HCEC 1CT (cell line): Measurements from ENCODE around the gene CAMTA1.
"Not testable (repeated sequence)": the region's sequence is repeated elsewhere in the genome, so short reads cannot be mapped to it uniquely, and the experiment has no call there.

Experiments used
- DNase-seq: peaks from one replicate; pipeline ENCODE4 v3.0.0-alpha.2; 2017

Gene CAMTA1

GRCh38 chr1:7681401-7681800 is 896.1 kb downstream of the CAMTA1 start:
- DNase-seq, result no peak

- no peak for DNase-seq
Measured at GRCh38 chr1:7683521-7683920, 898.3 kb downstream of the CAMTA1 start.

- no peak for DNase-seq
Measured at GRCh38 chr1:7684132-7684531, 898.9 kb downstream of the CAMTA1 start.

- no peak for DNase-seq
Measured at GRCh38 chr1:7684861-7685635, 899.8 kb downstream of the CAMTA1 start.

GRCh38 chr1:7686301-7686850 is 901.1 kb downstream of the CAMTA1 start:
- DNase-seq, result no peak

GRCh38 chr1:7687411-7687810 is 902.2 kb downstream of the CAMTA1 start:
- no peak for DNase-seq

- no peak for DNase-seq
Measured at GRCh38 chr1:7688659-7689058, 903.4 kb downstream of the CAMTA1 start.

- DNase-seq, result not testable (repeated sequence)
Measured at GRCh38 chr1:7689307-7689706, 904.1 kb downstream of the CAMTA1 start.

GRCh38 chr1:7690076-7690475 is 904.8 kb downstream of the CAMTA1 start:
- DNase-seq, result no peak

GRCh38 chr1:7690496-7691182 is 905.4 kb downstream of the CAMTA1 start:
- no peak for DNase-seq

- no peak for DNase-seq
Measured at GRCh38 chr1:7691576-7691975, 906.3 kb downstream of the CAMTA1 start.

GRCh38 chr1:7692005-7692404 is 906.8 kb downstream of the CAMTA1 start:
- DNase-seq, result no peak

- not testable (repeated sequence) for DNase-seq
Measured at GRCh38 chr1:7693037-7693436, 907.8 kb downstream of the CAMTA1 start.

- DNase-seq, result no peak
Measured at GRCh38 chr1:7693662-7694061, 908.4 kb downstream of the CAMTA1 start.

- no peak for DNase-seq
Measured at GRCh38 chr1:7694600-7695496, 909.6 kb downstream of the CAMTA1 start.

GRCh38 chr1:7695497-7696117 is 910.4 kb downstream of the CAMTA1 start:
- DNase-seq, result no peak

GRCh38 chr1:7698641-7699040 is 913.4 kb downstream of the CAMTA1 start:
- no peak for DNase-seq

- no peak for DNase-seq
Measured at GRCh38 chr1:7702365-7702764, 917.1 kb downstream of the CAMTA1 start.

GRCh38 chr1:7703321-7704213 is 918.3 kb downstream of the CAMTA1 start:
- DNase-seq, result no peak

GRCh38 chr1:7704214-7705047 is 919.2 kb downstream of the CAMTA1 start:
- DNase-seq, result no peak
